ENCODE data around the gene FGD3.
"Not testable (repeated sequence)": the region's sequence is repeated elsewhere in the genome, so short reads cannot be mapped to it uniquely, and the experiment has no call there.

The FGD3 gene

GRCh38 chr9:92974761-92975755, 27.7 kb downstream of the FGD3 start:
- no peak for DNase-seq (ENCODE audit: low spot score)

GRCh38 chr9:92976431-92976830, 29.1 kb downstream of the FGD3 start:
- no peak for DNase-seq (ENCODE audit: low spot score)

- no peak for DNase-seq (ENCODE audit: low spot score)
Measured at GRCh38 chr9:92977279-92977678, 30.0 kb downstream of the FGD3 start.

GRCh38 chr9:92978345-92978875, 31.1 kb downstream of the FGD3 start:
- no peak for DNase-seq (ENCODE audit: low spot score)

- no peak for DNase-seq (ENCODE audit: low spot score)
Measured at GRCh38 chr9:92979283-92980056, 32.1 kb downstream of the FGD3 start.

GRCh38 chr9:92980085-92980745, 32.9 kb downstream of the FGD3 start:
- DNase-seq (ENCODE audit: low spot score) = no peak

GRCh38 chr9:92982130-92982529, 34.8 kb downstream of the FGD3 start:
- no peak for DNase-seq (ENCODE audit: low spot score)

GRCh38 chr9:92983984-92984589, 36.8 kb downstream of the FGD3 start:
- DNase-seq (ENCODE audit: low spot score) = no peak

GRCh38 chr9:92984976-92985375, 37.7 kb downstream of the FGD3 start:
- DNase-seq (ENCODE audit: low spot score) = no peak

GRCh38 chr9:92986176-92987119, 39.1 kb downstream of the FGD3 start:
- DNase-seq (ENCODE audit: low spot score) = no peak

GRCh38 chr9:92988215-92988768, 41.0 kb downstream of the FGD3 start:
- DNase-seq (ENCODE audit: low spot score) = no peak

- DNase-seq (ENCODE audit: low spot score) = no peak
Measured at GRCh38 chr9:92989561-92989960, 42.2 kb downstream of the FGD3 start.

GRCh38 chr9:92990461-92990860, 43.1 kb downstream of the FGD3 start:
- no peak for DNase-seq (ENCODE audit: low spot score)

GRCh38 chr9:92992549-92992948, 45.2 kb downstream of the FGD3 start:
- DNase-seq (ENCODE audit: low spot score) = no peak

GRCh38 chr9:92998871-92999270, 51.5 kb downstream of the FGD3 start:
- DNase-seq (ENCODE audit: low spot score) = not testable (repeated sequence)

- no peak for DNase-seq (ENCODE audit: low spot score)
Measured at GRCh38 chr9:93001031-93001430, 53.7 kb downstream of the FGD3 start.

GRCh38 chr9:93002700-93003099, 55.4 kb downstream of the FGD3 start:
- DNase-seq (ENCODE audit: low spot score) = no peak

- peak; percentile 72 for DNase-seq (ENCODE audit: low spot score)
Measured at GRCh38 chr9:93003552-93004407, 56.5 kb downstream of the FGD3 start.

- no peak for DNase-seq (ENCODE audit: low spot score)
Measured at GRCh38 chr9:93004561-93004960, 57.2 kb downstream of the FGD3 start.

Data from ecto neural progenitor cell (in vitro differentiated cells).